CD4-positive, alpha-beta T cell treated with Interleukin-6 for 4 hours (primary cell): ENCODE results near the gene PDLIM5.
A peak's percentile ranks its signal among the peaks of the same experiment; 100 is the strongest.
"Not testable (repeated sequence)": the region's sequence is repeated elsewhere in the genome, so short reads cannot be mapped to it uniquely, and the experiment has no call there.

Experiments
- DNase-seq: peaks from one replicate; pipeline ENCODE4 v3.0.0-alpha.2; 2020; ENCODE audit warnings: mixed read lengths

PDLIM5 gene

DNA sequence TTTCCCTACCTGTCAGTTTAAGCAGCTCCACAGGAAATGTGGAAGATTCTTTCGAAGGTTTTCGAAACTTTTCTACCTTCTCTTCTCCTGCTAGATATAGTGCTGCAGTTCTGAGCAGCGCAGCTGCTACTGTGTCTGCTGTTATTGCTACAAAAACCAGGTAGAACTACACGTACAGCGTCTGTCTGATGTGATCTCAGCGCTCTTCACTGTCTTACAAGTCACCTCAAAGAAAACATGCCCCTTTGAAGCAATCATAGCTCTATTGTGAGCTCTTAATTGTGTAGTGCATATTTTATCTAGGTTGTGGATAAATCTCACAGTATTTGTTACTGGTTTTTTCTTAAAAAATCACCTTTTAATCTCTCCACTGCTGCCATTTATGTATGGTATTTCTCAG is 158.4 kb downstream of the PDLIM5 start:
- peak; percentile 4 for DNase-seq

DNA sequence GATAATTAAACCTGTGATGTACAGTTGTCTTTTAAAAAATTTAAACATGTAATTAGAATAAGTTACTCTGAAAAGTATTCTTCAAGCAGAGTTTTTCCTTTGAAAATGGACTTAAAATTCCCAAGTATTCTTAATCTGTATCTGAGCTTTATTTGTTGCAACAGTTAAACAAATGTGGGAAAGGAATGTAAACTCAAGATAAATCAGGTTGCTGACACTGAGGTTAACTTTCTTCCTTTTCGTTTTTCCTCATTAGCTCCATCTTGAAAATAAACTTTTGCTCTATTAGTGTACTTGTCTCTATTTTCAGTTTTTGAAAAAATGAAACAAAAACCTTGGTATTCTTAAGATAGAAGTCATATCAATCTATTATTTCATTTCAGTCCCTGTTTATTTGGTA is 161.5 kb downstream of the PDLIM5 start:
- no peak for DNase-seq

DNA sequence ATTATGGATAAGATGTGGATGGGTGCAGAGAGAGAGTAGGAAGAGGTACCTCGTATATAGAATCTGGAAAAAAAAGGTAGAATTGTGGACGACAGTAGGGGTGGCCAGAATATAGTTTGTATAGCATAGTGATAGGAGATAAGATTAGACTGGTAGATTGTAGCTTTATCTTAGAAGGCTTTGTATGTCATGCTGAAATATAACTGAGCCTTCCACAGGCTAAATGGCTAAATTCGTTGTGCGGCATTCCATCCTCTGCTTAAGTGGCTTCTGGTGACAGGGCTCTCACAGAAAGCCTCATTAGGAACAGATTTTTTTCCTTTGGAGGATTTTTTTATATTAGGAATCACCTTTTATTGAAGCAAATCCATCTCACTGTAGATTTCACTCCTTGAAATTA is 163.7 kb downstream of the PDLIM5 start:
- no peak for DNase-seq

DNA sequence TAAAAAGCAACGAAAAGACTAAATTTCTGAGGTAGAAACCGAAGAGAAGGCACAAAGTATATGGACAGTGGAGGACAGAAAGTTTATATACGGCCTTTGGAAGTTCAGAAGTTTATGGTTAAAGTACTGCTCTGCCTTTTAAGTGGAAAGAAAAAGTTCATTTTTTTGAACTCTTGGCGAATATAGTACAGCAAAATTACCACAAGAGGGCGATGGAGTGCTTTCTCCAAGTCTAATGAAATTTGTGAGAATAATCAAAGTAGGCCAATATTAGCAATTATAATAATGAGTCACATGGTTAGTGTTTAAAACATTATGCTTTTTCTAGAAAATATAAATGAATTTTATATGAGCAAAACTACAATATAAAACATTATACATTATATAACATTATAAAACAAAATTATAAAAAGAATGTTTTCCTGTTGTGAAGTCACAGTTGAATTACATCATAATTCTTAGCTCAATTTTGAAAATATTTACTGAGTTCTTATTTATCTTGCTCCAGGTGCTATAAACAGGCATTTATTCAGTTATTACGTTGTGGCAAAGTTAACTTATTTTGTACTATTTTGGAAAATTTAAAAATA is 169.8 kb downstream of the PDLIM5 start:
- peak; percentile 29 for DNase-seq

DNA sequence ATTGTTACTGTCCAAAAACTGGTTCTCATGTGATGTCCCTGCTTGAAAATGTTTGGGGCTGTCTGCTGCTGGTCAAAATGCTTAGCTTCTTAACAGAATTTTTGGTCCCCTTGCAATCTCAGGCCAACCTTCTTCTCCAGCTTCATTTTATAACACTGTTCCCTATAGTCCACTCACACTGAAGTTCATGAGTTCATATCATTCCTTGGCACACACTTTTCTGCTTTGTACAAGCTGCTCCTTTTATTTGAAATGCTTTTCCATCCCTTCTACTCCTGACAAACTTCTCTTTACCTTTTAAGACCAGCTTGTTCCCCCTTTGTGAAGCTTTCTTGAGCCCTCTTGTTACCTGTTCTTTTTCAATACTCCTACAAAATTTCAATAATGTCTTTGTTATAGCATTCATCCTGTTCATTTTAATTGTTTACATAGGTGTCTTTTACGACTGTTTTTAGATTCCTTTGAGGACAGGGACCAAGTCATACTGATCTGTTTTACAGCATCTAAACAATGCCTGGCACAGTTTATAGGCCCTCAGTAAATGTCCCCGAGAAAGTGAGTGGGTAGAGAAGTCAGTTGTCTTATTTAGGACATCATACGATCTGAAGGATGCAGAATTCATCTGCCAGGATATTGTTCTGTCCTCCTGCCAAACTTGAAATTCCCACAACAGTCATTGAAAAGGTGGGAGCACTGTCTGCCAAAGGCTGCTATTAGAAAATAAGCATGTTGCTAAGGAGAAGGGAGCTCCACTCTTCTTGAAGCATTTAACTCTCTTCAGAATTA is 171.6 kb downstream of the PDLIM5 start:
- DNase-seq: no peak

DNA sequence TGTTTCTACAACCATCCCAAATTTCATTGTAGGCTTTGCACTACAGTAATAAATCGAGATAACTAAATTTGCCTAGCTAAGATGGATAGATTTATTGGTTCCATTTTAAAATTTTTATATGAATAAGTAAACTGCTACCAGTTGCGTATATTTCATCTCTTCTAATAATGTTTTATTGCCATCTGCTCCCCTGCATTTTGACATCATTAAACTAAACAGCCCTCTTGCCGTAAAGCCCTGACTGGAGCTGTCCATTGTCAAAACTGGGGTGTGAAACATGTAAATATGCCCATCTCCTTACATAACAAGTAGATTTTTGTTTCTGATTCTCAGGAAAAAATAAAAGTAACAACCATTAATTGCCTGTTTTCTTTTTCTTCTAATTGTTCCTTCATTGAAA is 175.2 kb downstream of the PDLIM5 start:
- no peak for DNase-seq

DNA sequence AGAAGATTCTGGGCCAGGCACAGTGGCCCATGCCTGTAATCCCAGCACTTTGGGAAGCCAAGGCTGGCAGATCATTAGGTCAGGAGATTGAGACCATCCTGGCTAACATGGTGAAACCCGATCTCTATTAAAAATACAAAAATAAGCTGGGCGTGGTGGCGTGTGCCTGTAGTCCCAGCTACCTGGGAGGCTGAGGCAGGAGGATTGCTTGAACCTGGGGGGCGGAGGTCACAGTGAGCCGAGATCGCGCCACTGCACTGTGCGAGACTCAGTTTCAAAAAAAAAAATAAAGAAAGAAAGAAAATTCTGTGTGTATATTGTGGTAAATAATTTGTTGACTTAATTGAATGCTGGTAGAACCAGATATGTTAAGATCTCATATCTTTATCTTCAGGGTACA is 177.3 kb downstream of the PDLIM5 start:
- not testable (repeated sequence) for DNase-seq

DNA sequence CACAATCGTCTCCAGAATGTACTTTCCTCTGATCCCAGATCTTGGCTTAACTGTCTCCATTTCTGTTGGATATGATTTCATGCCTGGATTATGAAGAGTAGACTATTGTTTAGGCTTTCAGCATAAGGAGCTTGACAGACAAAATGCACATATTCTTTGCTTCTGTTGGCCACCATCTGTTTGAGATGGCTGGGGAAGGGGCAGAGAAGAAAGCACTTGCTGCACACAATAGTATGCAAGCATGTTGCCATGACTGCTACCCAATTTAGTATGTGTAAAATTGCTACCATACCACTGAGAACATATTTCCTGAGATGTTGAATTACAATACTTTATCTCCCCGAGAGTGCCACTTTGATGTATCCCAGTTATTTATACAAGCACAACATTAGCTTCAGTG is 178.1 kb downstream of the PDLIM5 start:
- DNase-seq: no peak

DNA sequence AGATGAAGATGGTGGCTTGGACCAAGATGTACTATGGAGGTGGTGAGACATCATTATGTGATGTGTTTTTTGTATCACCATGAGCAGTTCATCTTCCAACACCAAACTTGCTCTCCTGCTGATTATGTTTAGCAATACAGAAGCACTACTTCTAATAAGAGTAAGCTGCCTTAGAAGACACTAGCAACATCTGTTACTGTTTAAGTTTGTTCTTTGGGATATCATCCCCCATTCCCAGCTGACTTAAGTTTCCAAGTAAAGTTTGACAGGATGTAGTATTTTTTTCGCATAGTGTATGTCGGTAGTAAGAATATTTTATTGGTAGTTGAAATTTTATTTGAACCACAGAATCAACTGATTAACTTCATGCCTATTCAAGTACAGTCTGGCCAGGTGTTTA is 182.5 kb downstream of the PDLIM5 start:
- no peak for DNase-seq

DNA sequence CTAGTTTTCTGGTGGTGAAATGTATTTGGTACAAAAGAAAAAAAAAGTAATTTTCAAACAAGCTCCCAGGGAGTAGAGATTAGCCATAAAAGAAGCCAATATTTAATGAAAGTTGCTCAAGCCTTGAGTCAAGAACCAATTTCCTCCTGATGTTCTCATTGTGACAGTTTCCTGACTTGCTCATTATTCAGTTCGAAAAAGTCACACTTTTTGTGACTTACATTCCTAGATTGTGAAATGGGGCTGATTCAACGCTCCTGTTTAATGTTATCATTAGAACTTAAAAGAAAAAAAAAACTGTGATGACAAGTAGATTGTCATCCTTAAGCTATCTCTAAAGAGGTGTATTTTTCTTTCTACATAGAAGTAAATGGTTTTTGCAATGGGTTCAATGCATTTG is 183.4 kb downstream of the PDLIM5 start:
- no peak for DNase-seq

DNA sequence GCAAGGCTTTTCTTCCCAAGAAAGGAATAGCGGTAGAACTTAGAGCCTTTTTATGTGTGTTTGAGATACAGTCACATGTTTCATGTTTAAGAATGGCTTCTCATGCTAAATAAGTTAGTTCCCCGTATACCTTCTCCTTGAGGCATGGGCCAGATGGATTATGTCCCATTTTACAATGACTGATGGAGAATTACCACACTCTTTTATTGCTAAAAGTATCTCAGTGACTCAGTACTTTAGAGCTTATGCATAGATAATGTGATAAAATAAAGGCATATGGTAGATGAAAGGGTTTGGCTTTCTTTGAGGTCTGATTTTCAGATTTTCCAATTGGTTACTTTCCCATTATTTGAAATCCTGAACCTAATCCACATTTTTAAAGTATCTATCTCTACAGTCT is 184.3 kb downstream of the PDLIM5 start:
- DNase-seq: no peak

DNA sequence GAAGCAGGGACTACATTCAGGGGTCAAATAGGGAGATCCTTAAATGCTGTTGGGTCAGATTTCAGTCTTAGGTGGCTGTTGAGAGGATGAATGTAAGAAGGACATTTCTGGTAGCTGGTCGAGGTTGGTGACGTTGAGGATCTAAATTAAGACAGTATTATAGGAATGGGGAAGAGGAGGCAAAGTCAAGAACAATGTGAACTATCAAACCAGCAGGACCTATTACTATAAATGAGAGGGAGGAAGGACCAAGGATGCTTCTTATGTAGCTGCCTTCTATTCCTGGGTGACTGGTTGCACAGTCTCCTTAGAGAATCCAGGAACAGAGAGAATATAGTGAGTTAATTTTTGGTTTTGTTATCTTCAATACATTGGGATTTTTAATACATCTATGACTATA is 187.6 kb downstream of the PDLIM5 start:
- no peak for DNase-seq

DNA sequence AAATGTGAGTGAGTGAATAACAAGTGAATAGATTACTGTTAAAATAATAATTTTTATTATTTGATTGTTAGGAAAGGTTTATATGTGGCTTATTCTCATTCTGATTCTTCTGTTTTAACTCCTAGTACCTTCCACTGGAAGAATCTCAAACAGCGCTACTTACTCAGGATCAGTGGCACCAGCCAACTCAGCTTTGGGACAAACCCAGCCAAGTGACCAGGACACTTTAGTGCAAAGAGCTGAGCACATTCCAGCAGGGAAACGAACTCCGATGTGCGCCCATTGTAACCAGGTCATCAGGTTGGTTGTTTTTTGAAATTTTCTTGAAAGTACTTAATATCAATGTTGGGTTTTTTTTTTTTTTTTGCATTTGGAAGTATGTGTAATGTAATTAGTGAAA is 188.4 kb downstream of the PDLIM5 start:
- DNase-seq: no peak

DNA sequence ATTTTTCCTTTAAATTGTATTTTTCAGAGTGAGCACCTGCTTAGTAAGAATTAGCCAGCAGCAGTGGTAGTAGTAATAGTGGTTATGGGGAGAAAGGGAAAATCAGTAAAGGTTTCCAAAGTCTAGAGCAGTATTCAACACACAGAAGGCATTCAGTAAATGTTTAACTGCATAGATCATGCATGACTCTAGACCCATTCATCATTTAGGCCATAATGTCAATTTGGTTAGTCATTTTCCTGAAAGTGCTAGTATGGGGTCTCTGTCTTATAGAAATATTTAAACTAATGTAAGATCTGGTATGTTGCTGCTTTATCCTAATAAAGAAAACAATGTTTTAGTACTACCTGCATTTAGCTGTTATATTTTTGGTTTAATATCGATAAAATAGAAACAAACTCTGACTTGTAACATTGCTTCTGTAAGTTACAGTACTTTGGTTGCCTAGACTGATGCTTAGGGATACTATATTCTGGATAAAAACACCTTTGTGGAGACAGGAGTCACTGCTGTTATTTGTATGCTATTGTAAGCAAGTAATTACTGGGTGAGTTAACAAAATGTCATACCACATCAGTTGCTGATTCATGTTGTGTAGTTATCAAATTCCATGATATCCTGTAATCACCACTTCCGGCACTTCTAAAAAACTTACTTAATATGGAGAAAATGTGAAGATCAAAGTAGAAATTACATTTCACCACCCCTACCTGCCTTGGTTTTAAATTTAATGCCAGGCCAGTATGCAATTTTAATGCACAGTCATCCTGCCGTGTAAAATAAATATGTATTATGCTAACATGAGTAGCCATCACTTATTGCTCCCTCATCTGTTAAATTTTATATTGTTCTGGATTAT is 190.2 kb downstream of the PDLIM5 start:
- DNase-seq: no peak

DNA sequence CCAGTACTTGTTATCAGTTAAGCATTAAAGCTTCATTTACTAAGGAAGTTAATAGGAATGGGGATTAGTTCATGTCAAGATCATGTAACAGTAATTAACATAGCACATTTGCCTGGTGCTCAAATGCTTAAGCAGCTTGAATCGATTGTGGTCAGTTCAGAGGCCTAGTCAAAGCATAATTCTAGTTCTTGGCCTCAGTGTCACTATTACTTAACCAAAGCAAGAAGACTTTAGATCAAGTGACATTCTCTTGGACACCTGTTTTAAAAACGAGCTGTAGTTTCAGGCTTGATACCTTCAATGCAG is 190.8 kb downstream of the PDLIM5 start:
- no peak for DNase-seq

DNA sequence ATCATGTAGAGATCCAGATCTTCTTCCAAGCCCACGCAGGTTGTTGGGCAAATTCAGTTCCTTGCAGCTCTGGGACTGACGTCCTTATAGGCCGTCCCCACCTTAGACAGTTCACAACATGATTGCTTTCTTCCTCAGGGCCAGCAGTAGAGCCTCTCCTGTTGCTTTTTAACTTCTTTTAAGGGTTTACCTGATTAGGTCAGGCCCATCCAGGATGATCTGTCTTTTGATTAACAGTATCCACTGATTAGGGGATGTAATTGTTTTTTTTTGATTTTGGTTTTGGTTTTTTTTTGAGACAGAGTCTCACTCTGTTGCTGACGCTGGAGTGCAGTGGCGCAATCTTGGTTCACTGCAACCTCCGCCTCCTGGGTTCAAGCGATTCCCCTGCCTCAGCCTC is 197.0 kb downstream of the PDLIM5 start:
- DNase-seq: no peak

DNA sequence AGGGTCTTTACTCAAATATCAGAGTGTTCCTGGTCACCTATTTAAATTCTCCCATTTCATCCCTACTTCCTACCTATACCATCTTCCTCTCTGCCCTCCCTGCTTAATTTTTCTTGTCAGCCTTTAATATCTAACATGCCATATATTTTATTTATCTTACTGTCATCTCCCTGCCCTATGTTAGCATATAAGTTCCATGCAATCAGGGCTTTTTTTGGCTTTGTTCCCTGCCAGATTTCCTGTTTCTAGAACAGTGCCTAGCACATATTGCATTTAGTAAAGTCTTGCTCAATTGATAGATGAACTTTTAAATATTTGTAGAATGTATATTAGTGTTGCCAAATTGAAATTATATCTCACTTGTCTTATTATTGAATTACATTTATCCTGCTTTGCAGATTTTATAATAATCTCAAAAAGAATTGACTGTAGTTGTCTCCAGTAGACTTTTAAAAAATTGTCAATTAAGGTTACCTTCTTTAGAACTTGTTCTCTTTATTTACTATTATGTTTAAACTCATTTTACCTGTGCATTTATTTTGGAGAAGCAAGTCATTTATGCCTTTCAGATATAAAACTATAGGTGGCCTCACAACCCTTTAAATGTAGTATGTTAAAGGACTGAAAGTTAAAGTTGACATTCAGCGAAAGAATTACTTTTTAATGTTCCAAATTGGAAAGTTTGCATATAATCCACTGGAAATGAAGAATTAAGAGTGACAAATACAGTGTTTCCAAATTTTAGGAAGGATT is 197.8 kb downstream of the PDLIM5 start:
- no peak for DNase-seq

DNA sequence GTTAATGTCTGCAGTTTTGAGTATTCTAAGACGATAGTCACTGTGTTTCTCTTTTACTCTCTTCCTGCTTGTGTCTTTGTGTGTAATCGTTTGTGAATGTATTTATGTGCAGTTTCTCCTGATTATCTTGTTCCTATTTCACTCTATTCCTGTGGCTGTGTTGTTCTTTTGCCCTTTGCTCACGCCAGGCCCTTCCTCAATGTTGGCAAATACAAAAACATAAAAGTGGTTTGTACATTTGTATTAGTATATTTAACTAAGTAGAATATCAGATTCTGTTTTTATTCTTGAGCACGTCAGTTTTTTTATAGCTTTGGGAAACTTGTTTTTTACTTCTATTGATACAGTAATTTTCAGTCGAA is 198.4 kb downstream of the PDLIM5 start:
- DNase-seq: no peak

DNA sequence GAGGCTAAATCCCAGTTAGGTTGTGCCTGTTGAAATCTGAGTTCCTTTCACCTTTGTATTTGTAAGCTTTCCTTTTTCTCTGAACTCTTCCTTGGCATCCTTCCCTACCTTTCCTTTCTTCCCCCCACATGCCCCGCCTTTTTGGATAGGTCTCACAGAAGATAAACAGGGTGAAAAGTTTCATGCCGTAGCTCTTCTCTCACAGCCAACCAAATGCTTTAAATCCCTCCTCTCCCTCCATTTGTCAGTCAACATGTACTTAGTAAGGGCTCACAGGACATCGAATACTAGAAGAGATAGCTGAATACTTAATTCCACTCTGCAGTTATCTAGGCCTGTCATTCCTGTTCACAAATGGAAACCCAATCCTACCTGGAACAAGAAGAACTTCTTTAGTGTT is 198.9 kb downstream of the PDLIM5 start:
- DNase-seq: no peak

DNA sequence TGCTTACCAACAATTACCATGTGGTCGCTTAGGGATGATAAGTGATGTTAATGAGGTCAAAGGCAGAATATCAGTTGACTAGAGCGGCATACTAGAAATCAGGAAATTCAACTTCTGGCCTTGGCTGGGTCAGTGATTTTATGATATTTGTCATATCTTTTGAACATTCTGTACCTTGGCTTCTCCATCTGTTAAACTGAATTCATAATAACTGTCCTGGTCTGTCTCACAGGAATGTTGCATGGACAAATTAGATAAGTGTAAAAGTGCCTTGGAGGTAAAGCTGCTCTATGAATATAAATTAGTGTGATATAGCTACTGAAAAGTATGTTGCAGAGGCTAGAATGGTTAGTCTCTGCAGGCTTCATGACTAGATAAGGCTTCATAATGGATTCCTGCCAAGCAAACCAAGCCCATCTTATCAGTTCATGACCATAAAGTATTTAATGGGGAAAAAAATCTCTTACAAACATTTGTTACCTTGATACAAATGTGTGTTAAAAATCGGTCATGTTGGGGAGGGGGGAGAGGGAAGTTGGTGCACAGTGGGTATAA is 201.4 kb downstream of the PDLIM5 start:
- DNase-seq: no peak

DNA sequence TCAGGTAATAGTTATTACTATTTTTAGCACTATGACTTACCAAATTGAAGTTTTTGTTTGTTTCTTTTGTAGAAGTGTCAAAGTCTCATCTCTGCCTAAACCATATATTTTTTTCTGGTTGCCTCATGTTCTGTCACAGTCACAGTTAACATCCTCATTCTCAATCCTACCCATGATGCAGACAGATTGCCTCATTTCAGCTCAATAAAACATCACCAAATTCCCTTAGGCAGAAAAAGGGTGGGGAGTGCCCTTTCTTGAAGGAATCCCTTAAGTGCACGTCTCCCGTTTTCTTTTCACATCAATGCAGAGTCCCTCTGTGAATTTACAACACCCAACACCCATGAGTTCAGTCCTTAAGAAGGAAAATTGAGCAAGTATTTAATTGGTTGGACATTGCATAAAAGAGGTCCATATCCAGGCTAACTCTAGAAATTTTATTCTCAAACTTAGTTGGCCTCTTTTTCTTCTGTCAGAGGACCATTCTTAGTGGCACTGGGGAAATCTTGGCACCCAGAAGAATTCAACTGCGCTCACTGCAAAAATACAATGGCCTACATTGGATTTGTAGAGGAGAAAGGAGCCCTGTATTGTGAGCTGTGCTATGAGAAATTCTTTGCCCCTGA is 202.4 kb downstream of the PDLIM5 start:
- no peak for DNase-seq

DNA sequence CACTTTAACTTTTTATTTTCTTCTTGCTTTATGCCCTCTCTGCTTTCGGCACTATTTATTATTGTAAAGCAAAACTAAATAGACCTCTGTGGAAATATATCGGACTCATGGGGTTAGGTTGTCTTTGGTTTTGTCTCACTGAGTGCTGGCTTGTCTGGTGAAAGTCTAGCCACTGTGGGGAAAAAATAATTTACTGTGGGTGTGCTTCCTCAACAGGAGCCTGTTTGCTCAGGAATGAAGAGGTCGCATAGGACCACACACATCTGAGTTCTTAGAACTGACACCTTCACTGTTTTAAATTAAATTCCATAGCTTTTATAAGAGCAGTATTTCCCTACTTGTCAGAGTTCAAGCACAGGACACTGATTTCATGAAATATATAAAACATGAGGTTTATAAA is 203.0 kb downstream of the PDLIM5 start:
- no peak for DNase-seq

DNA sequence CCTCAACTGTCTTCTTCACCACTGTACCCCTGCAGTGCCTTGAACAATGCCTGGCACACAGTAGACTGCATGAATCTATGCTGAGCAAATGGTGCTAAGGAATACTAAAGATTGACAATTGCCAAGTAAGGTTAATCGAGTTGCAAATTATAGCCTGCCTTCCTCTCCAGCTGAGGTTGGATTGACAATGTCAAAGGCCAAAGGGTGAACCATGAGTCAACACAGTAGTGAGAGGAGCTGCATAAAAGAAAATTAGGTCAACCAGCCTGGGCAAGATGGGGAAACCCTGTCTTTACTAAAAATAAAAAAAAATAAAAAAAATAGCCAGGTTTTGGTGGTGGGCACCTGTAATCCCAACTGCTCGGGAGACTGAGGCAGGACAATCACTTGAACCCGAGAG is 208.9 kb downstream of the PDLIM5 start:
- DNase-seq: no peak
